HG03159 (cell line): Measurements from ENCODE around the gene PLEKHM3.
"Not testable (repeated sequence)": the region's sequence is repeated elsewhere in the genome, so short reads cannot be mapped to it uniquely, and the experiment has no call there.

Experiments used
- ATAC-seq: cut with Tn5 transposase; IDR thresholded peaks from one replicate; pipeline ENCODE4 v1.9.1; 2021; ENCODE audit warnings: mild to moderate bottlenecking, moderate library complexity; ENCODE audit not compliant: unreplicated experiment

The PLEKHM3 gene

GRCh38 chr2:207835805-207836204 is 189.5 kb downstream of the PLEKHM3 start:
- ATAC-seq, result no peak

DNA sequence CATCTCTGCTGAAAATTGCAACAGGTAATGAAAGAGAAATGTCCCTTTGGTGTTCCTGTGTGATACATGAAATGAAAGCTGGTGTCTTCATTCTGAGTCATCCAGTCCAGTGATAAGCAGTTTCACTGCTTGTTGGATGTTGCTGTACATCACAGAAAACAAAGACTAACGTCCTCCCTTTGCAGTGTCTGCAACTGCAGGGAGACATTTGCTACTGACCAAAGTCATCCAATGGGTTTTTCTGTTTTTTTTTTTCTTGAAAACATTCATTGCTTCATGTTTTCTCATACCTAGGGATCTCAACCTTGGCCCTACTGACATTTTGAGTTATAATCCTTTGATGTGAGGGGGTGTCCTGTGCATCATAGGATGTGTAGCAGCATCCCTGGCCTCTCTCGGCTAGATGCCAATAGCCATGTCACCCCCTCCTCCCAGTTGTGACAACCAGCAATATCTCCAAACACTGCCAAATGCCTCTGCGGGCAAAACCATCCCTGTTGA is 192.0 kb downstream of the PLEKHM3 start:
- peak; percentile 97 for ATAC-seq

DNA sequence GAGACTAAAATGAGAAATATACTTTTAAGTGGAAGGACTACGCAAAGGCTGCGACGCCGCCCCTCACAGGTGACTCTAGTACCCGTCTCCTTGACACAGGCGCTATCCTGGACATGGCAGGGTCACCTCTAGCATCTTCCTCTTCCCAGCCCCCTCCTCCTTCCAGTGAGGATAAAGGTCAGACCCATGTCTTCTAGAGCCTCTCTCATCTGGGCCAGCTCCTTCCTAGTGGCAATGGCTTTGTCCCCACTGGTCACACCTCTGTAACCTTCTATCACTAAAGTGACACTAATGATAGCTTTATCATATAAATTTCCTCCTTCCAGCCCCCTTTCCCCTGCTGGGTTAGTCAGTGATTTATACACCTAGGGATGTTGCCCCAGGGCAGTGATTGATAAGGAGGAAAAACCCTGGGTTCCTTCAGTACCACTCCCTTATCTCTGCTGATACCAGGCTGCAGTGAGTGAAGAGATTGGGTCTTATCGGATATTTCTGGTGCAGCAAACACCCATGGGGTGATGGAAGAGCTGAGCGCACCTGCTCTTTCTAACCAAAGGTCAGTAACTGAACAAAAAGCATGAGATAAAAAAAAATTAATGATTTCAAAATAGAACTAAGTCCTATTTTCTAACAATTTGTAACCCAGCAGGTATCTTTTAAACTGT is 193.6 kb downstream of the PLEKHM3 start:
- no peak for ATAC-seq

DNA sequence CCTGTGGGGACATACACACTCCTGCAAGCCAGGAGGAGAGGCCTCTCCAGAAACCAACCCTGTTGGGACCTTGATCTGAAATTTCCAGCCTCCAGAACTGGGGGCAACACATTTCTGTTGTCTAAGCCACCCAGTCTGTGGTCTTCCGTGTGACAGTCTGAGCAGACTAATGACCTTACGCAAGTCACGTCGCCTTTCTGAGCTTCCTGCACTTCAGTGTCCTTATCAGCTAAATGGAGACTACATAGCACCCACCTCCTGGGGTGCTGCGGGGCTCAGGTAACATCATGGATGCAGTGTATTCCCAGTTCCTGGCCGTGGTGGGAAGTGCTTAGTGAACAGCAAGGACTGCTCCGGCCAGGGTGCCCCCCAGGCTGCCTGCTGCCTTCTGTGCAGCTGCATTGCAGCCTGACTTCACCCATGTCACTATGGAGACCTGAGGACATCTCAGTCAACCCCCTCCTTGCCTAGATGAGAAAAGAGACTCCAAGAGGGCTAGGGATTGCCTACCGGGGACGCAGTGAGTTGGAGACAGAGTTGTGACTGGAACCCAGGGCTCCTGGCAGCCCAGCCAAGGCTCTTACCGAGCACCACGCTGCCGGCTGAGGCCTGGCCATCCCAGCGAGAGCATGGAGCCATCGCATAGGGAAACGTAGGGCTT is 194.4 kb downstream of the PLEKHM3 start:
- no peak for ATAC-seq

- no peak for ATAC-seq
These were observed 196.8 kb downstream of the PLEKHM3 start for GRCh38 chr2:207828361-207829057.

DNA sequence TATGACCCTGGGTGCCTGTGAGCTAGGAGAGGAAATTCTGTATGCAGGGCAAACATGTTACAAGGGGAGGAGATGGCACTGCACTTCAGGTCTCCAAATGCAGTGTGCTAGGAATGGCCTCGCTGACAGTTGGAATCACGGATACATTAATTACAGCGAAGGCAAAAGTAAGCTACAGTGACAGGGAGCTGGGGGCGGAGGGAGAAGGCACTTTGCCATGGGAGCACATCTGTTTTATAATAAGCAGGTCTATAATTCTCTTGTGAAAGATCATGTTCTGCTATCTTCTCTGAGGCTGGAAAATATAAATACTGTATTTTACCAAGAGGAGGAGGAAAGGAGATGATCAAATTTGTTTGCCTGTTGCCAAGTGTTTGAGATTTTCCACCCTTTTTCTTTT is 199.3 kb downstream of the PLEKHM3 start:
- ATAC-seq, result no peak

GRCh38 chr2:207825045-207825954 is 200.0 kb downstream of the PLEKHM3 start:
- no peak for ATAC-seq

DNA sequence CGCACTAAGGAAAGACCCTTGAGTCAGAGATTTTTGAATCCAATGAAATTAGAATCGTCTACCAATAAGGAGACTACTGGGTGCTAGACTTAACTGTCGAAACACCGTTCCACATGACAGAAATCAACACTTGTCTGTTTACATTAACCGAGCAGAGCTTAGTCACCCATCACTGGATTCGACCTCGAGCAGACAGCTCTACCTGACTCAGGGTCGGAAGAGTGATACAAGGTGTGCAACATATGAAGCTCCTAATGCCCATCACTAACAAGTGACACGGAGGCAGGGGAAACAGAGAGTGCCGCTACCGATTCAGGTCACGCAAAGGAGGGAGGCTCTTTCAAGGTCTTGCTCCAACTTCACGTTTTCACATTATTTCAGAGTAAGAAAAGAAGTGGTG is 201.5 kb downstream of the PLEKHM3 start:
- ATAC-seq, result no peak

GRCh38 chr2:207819839-207820784 is 205.2 kb downstream of the PLEKHM3 start:
- no peak for ATAC-seq

DNA sequence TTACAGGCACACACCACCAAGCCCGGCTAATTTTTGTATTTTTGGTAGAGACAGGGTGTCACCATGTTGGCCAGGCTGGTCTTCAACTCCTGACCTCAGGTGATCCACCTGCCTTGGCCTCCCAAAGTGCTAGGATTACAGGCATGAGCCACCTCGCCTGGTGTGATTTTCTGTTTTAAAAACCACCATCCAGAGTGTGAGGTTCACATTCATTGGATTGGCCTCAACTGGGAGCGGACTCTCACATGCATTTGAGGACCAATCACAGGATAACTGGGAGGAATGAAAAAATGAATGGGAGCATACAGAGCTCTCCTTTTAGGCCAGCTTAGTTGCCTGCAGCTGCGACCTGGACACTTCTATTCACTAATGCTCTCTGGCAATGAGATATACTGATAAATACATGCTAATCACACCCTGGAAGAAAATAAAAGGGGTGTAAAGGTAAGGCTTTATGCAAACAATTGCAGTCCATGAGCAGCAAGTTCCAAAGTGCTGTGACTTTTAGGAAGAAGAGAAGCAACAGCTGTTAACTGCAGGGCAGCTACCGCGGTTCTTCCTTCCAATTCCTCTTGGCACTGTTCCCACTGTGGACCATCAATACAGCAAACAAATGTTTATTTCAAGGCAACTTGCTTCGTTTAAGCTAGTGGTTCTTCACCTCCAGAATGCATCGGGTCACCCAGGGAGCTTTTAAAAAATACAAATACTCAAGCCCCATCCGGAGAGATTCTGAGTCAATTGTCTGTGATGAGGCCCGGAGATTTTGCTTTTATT is 206.1 kb downstream of the PLEKHM3 start:
- ATAC-seq, result no peak

GRCh38 chr2:207816546-207816945 is 208.8 kb downstream of the PLEKHM3 start:
- ATAC-seq, result no peak

- ATAC-seq, result no peak
These were observed 210.1 kb downstream of the PLEKHM3 start for GRCh38 chr2:207815254-207815653.

- ATAC-seq, result no peak
These were observed 211.4 kb downstream of the PLEKHM3 start for GRCh38 chr2:207813942-207814341.

GRCh38 chr2:207813221-207813916 is 212.0 kb downstream of the PLEKHM3 start:
- no peak for ATAC-seq

DNA sequence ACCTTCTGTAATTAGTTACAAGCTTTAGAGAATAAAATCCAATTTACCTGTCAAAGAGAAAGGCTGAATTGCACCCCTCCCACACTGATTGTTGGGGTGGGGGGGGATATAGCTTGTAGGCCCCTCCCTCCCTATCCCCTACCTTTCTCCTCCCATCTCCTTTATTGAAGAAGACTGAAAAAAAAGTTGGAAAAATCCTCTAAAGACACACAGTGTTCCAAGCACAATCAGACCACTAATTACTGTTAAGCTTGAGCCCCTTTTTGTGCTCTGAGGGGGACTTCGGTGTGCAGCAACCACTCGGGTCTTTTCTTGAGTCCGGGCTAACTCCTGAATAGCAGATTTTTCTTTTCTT is 212.6 kb downstream of the PLEKHM3 start:
- ATAC-seq, result no peak

GRCh38 chr2:207812058-207812725 is 213.1 kb downstream of the PLEKHM3 start:
- no peak for ATAC-seq

- not testable (repeated sequence) for ATAC-seq
These were observed 213.7 kb downstream of the PLEKHM3 start for GRCh38 chr2:207811658-207812057.

DNA sequence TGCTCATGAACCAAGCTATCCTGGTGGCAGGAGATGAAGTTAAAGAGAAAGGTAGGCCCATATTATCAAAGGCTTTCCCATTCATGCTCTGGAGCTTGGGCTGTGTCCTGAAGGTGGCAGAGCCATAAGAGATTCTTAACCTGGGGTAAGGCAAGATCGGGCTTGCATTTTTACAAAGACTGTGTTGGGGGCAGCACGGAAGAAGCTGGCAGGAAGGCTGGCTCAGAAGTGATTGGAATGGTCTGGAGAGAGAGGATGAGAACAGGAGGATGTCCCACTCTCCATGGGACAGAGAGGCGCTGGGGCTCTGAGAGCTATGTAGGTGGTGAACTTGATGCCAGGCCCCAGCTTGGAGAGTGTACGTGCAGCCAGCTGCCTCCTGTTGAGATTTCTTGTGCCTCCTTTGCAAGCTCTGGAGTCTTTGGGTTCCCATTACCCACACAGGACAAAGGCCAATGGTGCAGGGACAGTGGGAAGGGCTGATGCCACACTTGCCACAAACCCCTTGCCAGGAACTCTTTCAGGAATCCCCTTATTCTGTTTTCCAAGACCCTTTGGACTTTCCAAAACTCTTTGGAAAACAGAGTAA is 215.0 kb downstream of the PLEKHM3 start:
- no peak for ATAC-seq
